GM23248 (cell line): Measurements from ENCODE around the gene NHS. TPM values are rescaled to one million over a fixed set of nuclear protein-coding genes. Genes with fewer than 3 reads are reported as not detected.

Source experiments
- DNase-seq: peaks from one replicate; pipeline ENCODE4 v3.0.0-alpha.2; 2015
- H2AFZ ChIP-seq: fragments of 200-600 bp; sonication (generic); 2 replicates; pipeline ENCODE4 v1.6.1; 2016; ENCODE audit warnings: antibody characterized with exemption
- H3F3A ChIP-seq: fragments of 200-600 bp; sonication (generic); 2 replicates; pipeline ENCODE4 v1.6.1; 2016; ENCODE audit warnings: mild to moderate bottlenecking, antibody characterized with exemption, mixed run types; ENCODE audit not compliant: insufficient read depth
- H3K27ac ChIP-seq: fragments of 200-600 bp; sonication (generic); 2 replicates; pipeline ENCODE4 v1.5.1; 2016; ENCODE audit warnings: mild to moderate bottlenecking
- H3K27me3 ChIP-seq: fragments of 200-600 bp; sonication (generic); replicated peaks from 2 replicates; pipeline ENCODE4 v1.6.1; 2016; ENCODE audit warnings: mild to moderate bottlenecking; ENCODE audit not compliant: insufficient read depth
- H3K36me3 ChIP-seq: fragments of 200-600 bp; sonication (generic); 2 replicates; pipeline ENCODE4 v1.6.1; 2016; ENCODE audit warnings: low read depth, mild to moderate bottlenecking
- H3K4me1 ChIP-seq: fragments of 200-600 bp; sonication (generic); 2 replicates; pipeline ENCODE4 v1.6.1; 2016; ENCODE audit warnings: mild to moderate bottlenecking; ENCODE audit not compliant: insufficient read depth
- H3K4me2 ChIP-seq: fragments of 200-600 bp; sonication (generic); one replicate; pipeline ENCODE4 v1.6.1; 2016; ENCODE audit warnings: mild to moderate bottlenecking; ENCODE audit not compliant: unreplicated experiment
- H3K4me3 ChIP-seq: fragments of 200-600 bp; sonication (generic); 2 replicates; pipeline ENCODE4 v1.5.1; 2016; ENCODE audit warnings: mild to moderate bottlenecking
- H3K79me2 ChIP-seq: fragments of 200-600 bp; sonication (generic); 2 replicates; pipeline ENCODE4 v1.6.1; 2016; ENCODE audit warnings: mild to moderate bottlenecking; ENCODE audit not compliant: insufficient read depth
- H3K9ac ChIP-seq: fragments of 200-600 bp; sonication (generic); 2 replicates; pipeline ENCODE4 v1.6.1; 2016; ENCODE audit warnings: mild to moderate bottlenecking
- H3K9me2 ChIP-seq: fragments of 200-600 bp; sonication (generic); 2 replicates; pipeline ENCODE4 v1.6.1; 2016; ENCODE audit warnings: mixed run types, mild to moderate bottlenecking, moderate library complexity; ENCODE audit not compliant: insufficient read depth
- H3K9me3 ChIP-seq: fragments of 200-600 bp; sonication (generic); one replicate; pipeline ENCODE4 v1.6.1; 2017; ENCODE audit warnings: low read depth
- H4K20me1 ChIP-seq: fragments of 200-600 bp; sonication (generic); 2 replicates; pipeline ENCODE4 v1.6.0; 2016; ENCODE audit not compliant: insufficient read depth
- EZH2 ChIP-seq: fragments of 200-600 bp; sonication (generic); IDR thresholded peaks from 2 replicates; pipeline ENCODE4 v1.6.1; 2018; ENCODE audit warnings: antibody characterized with exemption, mild to moderate bottlenecking; ENCODE audit not compliant: insufficient read depth, poor library complexity, severe bottlenecking
- EZH2phosphoT487 ChIP-seq: fragments of 200-600 bp; sonication (generic); IDR thresholded peaks from 2 replicates; pipeline ENCODE4 v1.6.1; 2018; ENCODE audit warnings: antibody characterized with exemption, moderate library complexity, mild to moderate bottlenecking, low read depth; ENCODE audit not compliant: insufficient read depth
- WGBS, 2 experiments: methylation state at CpG; one replicate each; pipeline ENCODE4 v1.1.6; 2015 to 2017; ENCODE audit warnings: low lambda C conversion rate in 2 of 2, low coverage in 1 of 2; ENCODE audit errors: missing lambda C conversion rate in 2 of 2; 5-methylcytosine and 5-hydroxymethylcytosine counted together
- in situ Hi-C: fragments of 300-500 bp; cut with MboI; formaldehyde crosslinking; loops from 2 replicates; pipeline ENCODE4 v1.15.0; 2020
- polyA plus RNA-seq: library from polyadenylated mRNA; unstranded; fragments of >200 nt; fragmentation: Nextera tagmentation; extraction: Ambion mirVana; gene quantifications from 2 replicates; pipeline ENCODE4 v1.2.1, GENCODE V29; 2016
- total RNA-seq: library from RNA; depleted of rRNA; stranded (reverse); fragments of >200 nt; shearing (Covaris generic); gene quantifications from 2 replicates; pipeline ENCODE4 v1.2.3, GENCODE V29; 2014

Gene NHS
- total and polyA plus RNA-seq, 2 experiments from 2014 or later: 1.0 to 5.6 TPM

GRCh38 chrX:17705211-17705610 is 330.2 kb downstream of the NHS start:
- Histone ChIP-seq H3K27ac (no peak overlapping the region), H3K9ac (no peak overlapping the region), H3K4me3 (no peak overlapping the region), H3F3A (no peaks in the 10 kb centered on the region), H3K27me3 (no peaks in the 10 kb centered on the region), H4K20me1 (no peaks in the 10 kb centered on the region), H2AFZ (no peak overlapping the region), H3K36me3 (no peaks in the 10 kb centered on the region), H3K4me1 (peaks cover 5% of the 10 kb centered on the region; the same call in 1 of the 2 replicates), H3K9me2 (no peaks in the 10 kb centered on the region), H3K79me2 (no peaks in the 10 kb centered on the region), H3K4me2 (no peak overlapping the region), H3K9me3 (no peaks in the 10 kb centered on the region)
- in situ Hi-C loops: no loop called here
- 92 to 93% methylated on average over 2 of the region's 2 CpGs for WGBS, 2 experiments
- no peak for TF ChIP-seq EZH2
- no peak for TF ChIP-seq EZH2phosphoT487
- no peak for DNase-seq

DNA sequence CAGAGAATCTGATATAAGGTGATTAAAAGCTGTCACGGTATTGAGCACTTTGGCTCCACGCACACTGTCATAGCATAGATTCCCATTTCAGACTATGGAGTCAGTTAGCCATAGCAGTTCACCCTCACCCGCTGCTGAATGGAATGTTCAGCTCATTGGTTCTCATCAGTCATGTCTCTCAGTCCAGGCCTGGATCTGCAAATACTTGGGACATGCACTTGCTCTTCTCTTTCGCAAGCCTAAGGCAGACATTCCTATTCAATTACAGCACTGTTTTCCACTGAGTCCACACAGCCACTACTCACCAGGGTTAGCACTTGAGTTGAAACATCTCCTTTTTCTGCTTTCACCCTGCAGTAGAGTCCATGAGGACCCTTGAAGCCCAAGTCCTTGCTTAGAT is 331.7 kb downstream of the NHS start:
- no peak overlapping the region for H3K4me3 ChIP-seq
- H3K27ac ChIP-seq: no peak overlapping the region
- H3K9me3 ChIP-seq: no peaks in the 10 kb centered on the region
- no peaks in the 10 kb centered on the region for H3K9me2 ChIP-seq
- no peaks in the 10 kb centered on the region for H3F3A ChIP-seq
- no peak overlapping the region for H3K9ac ChIP-seq
- TF ChIP-seq EZH2 (no peak), EZH2phosphoT487 (no peak)
- 32 to 42% methylated on average over 4 of the region's 4 CpGs for WGBS, 2 experiments
- no peaks in the 10 kb centered on the region for H3K27me3 ChIP-seq
- no peaks in the 10 kb centered on the region for H4K20me1 ChIP-seq
- H3K79me2 ChIP-seq: no peaks in the 10 kb centered on the region
- in situ Hi-C loops: no loop called here
- H3K4me2 ChIP-seq: no peak overlapping the region
- H3K4me1 ChIP-seq: peaks cover 5% of the 10 kb centered on the region; the same call in 1 of the 2 replicates
- DNase-seq: peak; percentile 84
- no peaks in the 10 kb centered on the region for H3K36me3 ChIP-seq
- no peak overlapping the region for H2AFZ ChIP-seq

DNA sequence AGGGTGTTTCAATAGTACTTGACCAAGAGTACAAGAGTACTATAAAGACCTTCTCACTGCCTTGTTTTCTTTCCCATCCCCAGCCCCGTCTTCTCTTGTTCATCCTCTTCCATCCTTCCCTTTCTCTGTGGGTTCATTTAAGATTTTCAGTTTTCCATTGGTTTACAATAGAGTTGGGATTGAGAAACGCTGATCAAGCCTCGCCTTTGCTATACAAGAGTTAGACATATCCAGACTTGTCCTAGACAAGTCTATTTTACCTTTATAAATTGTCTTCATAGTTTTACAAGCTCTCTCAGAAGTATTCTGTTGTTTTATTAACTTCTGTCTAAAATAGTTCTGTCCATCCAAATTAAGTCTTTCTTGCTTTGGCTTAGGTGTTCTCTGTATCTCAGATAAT is 332.7 kb downstream of the NHS start:
- no peak overlapping the region for H3K4me2 ChIP-seq

GRCh38 chrX:17710871-17711301 is 335.9 kb downstream of the NHS start:
- WGBS, 2 experiments: 89 to 100% methylated on average over 1 of the region's 1 CpG
- DNase-seq: no peak
- Histone ChIP-seq H3F3A (no peaks in the 10 kb centered on the region), H2AFZ (no peak overlapping the region), H4K20me1 (no peaks in the 10 kb centered on the region), H3K9me3 (no peaks in the 10 kb centered on the region), H3K79me2 (no peaks in the 10 kb centered on the region), H3K36me3 (no peaks in the 10 kb centered on the region), H3K9ac (no peak overlapping the region), H3K9me2 (no peaks in the 10 kb centered on the region), H3K27me3 (no peaks in the 10 kb centered on the region), H3K27ac (no peak overlapping the region), H3K4me3 (no peak overlapping the region), H3K4me2 (no peak overlapping the region), H3K4me1 (peaks cover 5% of the 10 kb centered on the region; the same call in 1 of the 2 replicates)
- TF ChIP-seq EZH2phosphoT487 (no peak), EZH2 (no peak)
- in situ Hi-C loops: no loop called here

More for the DNA sequence above, 332.7 kb downstream of the NHS start:
- no peaks in the 10 kb centered on the region for H3F3A ChIP-seq
- TF ChIP-seq EZH2: no peak
- no peak for TF ChIP-seq EZH2phosphoT487
- no peaks in the 10 kb centered on the region for H3K36me3 ChIP-seq
- no peak overlapping the region for H3K27ac ChIP-seq
- H3K4me1 ChIP-seq: peaks cover 5% of the 10 kb centered on the region; the same call in 1 of the 2 replicates
- H4K20me1 ChIP-seq: no peaks in the 10 kb centered on the region
- H3K9me2 ChIP-seq: no peaks in the 10 kb centered on the region
- H3K4me3 ChIP-seq: no peak overlapping the region
- no peaks in the 10 kb centered on the region for H3K79me2 ChIP-seq
- no peak for DNase-seq
- H2AFZ ChIP-seq: no peak overlapping the region
- no peak overlapping the region for H3K9ac ChIP-seq
- WGBS, 2 experiments: 95 to 100% methylated on average over 2 to 3 of the region's 3 CpGs
- no peaks in the 10 kb centered on the region for H3K9me3 ChIP-seq
- no peaks in the 10 kb centered on the region for H3K27me3 ChIP-seq
- in situ Hi-C loops: no loop called here

- TF ChIP-seq EZH2phosphoT487 (no peak), EZH2 (no peak)
- H3K27ac ChIP-seq: no peak overlapping the region
- no peak overlapping the region for H3K4me3 ChIP-seq
Measured at GRCh38 chrX:17713288-17713687, 338.3 kb downstream of the NHS start.

More at GRCh38 chrX:17713288-17713687, 338.3 kb downstream of the NHS start:
- no peaks in the 10 kb centered on the region for H3K9me3 ChIP-seq
- no peaks in the 10 kb centered on the region for H3K9me2 ChIP-seq
- H3K27me3 ChIP-seq: no peaks in the 10 kb centered on the region
- H3K36me3 ChIP-seq: no peaks in the 10 kb centered on the region
- no peaks in the 10 kb centered on the region for H3K79me2 ChIP-seq
- H3K4me2 ChIP-seq: no peak overlapping the region
- no peaks in the 10 kb centered on the region for H4K20me1 ChIP-seq
- WGBS, 2 experiments: 0 to 18% methylated on average over 2 of the region's 2 CpGs
- DNase-seq: no peak
- no peak overlapping the region for H3K9ac ChIP-seq
- in situ Hi-C loops: no loop called here
- no peaks in the 10 kb centered on the region for H3F3A ChIP-seq
- no peak overlapping the region for H2AFZ ChIP-seq
- H3K4me1 ChIP-seq: no peaks in the 10 kb centered on the region
